GM12892 (cell line): ENCODE data around the gene RRAS.

Source experiments
- POLR2A ChIP-seq: IDR thresholded peaks from 2 replicates; pipeline ENCODE4 v1.6.1; 2011; ENCODE audit warnings: low read depth, low read length, control low read depth
- POLR2AphosphoS5 ChIP-seq: IDR thresholded peaks from 2 replicates; pipeline ENCODE4 v1.6.1; 2011; ENCODE audit warnings: low read depth, low read length, control low read depth

- TF ChIP-seq POLR2A (no peak), POLR2AphosphoS5 (no peak)
Measured at GRCh38 chr19:49614096-49614833, 25.7 kb downstream of the RRAS start.
